Measurements from ENCODE around the gene RIMBP2.

- no peak for TF ChIP-seq ZNF707 (CRISPR knock-in tag; conservative IDR thresholded peaks at IDR 0.05)
- TF ChIP-seq, protein P1, sequence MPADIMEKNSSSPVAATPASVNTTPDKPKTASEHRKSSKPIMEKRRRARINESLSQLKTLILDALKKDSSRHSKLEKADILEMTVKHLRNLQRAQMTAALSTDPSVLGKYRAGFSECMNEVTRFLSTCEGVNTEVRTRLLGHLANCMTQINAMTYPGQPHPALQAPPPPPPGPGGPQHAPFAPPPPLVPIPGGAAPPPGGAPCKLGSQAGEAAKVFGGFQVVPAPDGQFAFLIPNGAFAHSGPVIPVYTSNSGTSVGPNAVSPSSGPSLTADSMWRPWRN (IDR thresholded peaks at IDR 0.05; ENCODE audit: low read depth) = no peak
- no peak for TF ChIP-seq GATAD2A (IDR thresholded peaks at IDR 0.05)
Observed at GRCh38 chr12:130454296-130454695, 261.8 kb downstream of the RIMBP2 start.

Measured in K562 (cell line).